Esophagus muscularis mucosa (tissue), 4 donors: ENCODE measurements around the gene SERINC5. TPM values are rescaled to one million over a fixed set of nuclear protein-coding genes. Genes with fewer than 3 reads are reported as not detected.

Experiments
- DNase-seq: peaks from one replicate; pipeline ENCODE4 v3.0.0-alpha.2; 2017; ENCODE audit errors: extremely low spot score
- H3K27ac ChIP-seq, 4 donors: fragments of 200-600 bp; sonication (generic); replicated peaks in 1 of 4; 1 replicate in 3 of 4; 2 replicates in 1 of 4; pipeline ENCODE4 v1.5.1; 2016 to 2019; ENCODE audit warnings: mild to moderate bottlenecking in 1 of 4
- H3K27me3 ChIP-seq, 4 donors: fragments of 200-600 bp; sonication (generic); one replicate each; pipeline versions ENCODE4 v1.5.1 to v1.6.0; 2016 to 2019
- H3K36me3 ChIP-seq, 4 donors: fragments of 200-600 bp; sonication (generic); one replicate each; pipeline ENCODE4 v1.5.1; 2016 to 2019
- H3K4me1 ChIP-seq, 4 donors: fragments of 200-600 bp; sonication (generic); one replicate each; pipeline ENCODE4 v1.5.1; 2016 to 2019
- H3K4me3 ChIP-seq, 4 donors: fragments of 200-600 bp; sonication (generic); 1 replicate in 2 of 4; 2 replicates in 2 of 4; pipeline ENCODE4 v1.5.1; 2016 to 2019; ENCODE audit warnings: mild to moderate bottlenecking in 4 of 4, moderate library complexity in 1 of 4
- H3K9me3 ChIP-seq, 4 donors: fragments of 200-600 bp; sonication (generic); 1 replicate in 3 of 4; 2 replicates in 1 of 4; pipeline ENCODE4 v1.5.1; 2016 to 2019
- EP300 ChIP-seq: sonication (generic); formaldehyde crosslinking; IDR thresholded peaks from one replicate; pipeline ENCODE4 v1.6.1; 2017; ENCODE audit warnings: antibody characterized with exemption
- POLR2A ChIP-seq: fragments of 450-650 bp; IDR thresholded peaks from one replicate; pipeline ENCODE4 v1.6.1; 2017; ENCODE audit warnings: antibody characterized with exemption, moderate library complexity, mild to moderate bottlenecking, low read depth
- POLR2AphosphoS5 ChIP-seq, 2 donors: sonication (generic); formaldehyde crosslinking; IDR thresholded peaks; one replicate each; pipeline ENCODE4 v1.6.1; 2017; ENCODE audit warnings: antibody characterized with exemption in 2 of 2
- WGBS: methylation state at CpG from one replicate; pipeline ENCODE4 v1.1.5; 2018; 5-methylcytosine and 5-hydroxymethylcytosine counted together
- intact Hi-C: fragments of 100-400 bp; cut with DNase I; formaldehyde crosslinking; loops from one replicate; pipeline ENCODE4 v1.15.1; 2023
- total RNA-seq, 4 donors: library from RNA; depleted of rRNA; stranded (reverse); fragments of >200 nt; gene quantifications; one replicate each; pipeline versions ENCODE4 v1.1.0 to v1.2.1, GENCODE V29; 2016
- TF ChIP-seq, protein P1 (sequence below), 3 experiments: fragments of 200-600 bp in 2 of 3; fragments of 450-650 bp in 1 of 3; sonication (generic) in 2 of 3; IDR thresholded peaks; one replicate each; pipeline ENCODE4 v1.5.1; 2017 to 2019; ENCODE audit warnings: antibody characterized with exemption in 3 of 3, mild to moderate bottlenecking in 2 of 3, moderate library complexity in 1 of 3

Gene SERINC5
- total RNA-seq, 4 donors from 2014 or later: 5.8 to 9.1 (median 8.3) TPM

- Histone ChIP-seq H3K4me3 (no peak overlapping the region), H3K36me3 (peaks cover 0 to 4% (median 0%) of the 10 kb centered on the region in 4 donors), H3K9me3 (peaks cover 0 to 6% (median 0%) of the 10 kb centered on the region in 4 donors), H3K27me3 (no peaks in the 10 kb centered on the region), H3K27ac (no peak overlapping the region), H3K4me1 (peaks cover 20 to 27% (median 24%) of the 10 kb centered on the region in 4 donors)
- intact Hi-C loops: no loop called here
- TF ChIP-seq EP300: no peak
- TF ChIP-seq POLR2AphosphoS5 (IDR thresholded peaks at IDR 0.05): no peak
- TF ChIP-seq, protein P1, sequence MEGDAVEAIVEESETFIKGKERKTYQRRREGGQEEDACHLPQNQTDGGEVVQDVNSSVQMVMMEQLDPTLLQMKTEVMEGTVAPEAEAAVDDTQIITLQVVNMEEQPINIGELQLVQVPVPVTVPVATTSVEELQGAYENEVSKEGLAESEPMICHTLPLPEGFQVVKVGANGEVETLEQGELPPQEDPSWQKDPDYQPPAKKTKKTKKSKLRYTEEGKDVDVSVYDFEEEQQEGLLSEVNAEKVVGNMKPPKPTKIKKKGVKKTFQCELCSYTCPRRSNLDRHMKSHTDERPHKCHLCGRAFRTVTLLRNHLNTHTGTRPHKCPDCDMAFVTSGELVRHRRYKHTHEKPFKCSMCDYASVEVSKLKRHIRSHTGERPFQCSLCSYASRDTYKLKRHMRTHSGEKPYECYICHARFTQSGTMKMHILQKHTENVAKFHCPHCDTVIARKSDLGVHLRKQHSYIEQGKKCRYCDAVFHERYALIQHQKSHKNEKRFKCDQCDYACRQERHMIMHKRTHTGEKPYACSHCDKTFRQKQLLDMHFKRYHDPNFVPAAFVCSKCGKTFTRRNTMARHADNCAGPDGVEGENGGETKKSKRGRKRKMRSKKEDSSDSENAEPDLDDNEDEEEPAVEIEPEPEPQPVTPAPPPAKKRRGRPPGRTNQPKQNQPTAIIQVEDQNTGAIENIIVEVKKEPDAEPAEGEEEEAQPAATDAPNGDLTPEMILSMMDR (IDR thresholded peaks at IDR 0.05): no peak
- DNase-seq: no peak
- WGBS: 83% methylated on average over 7 of the region's 7 CpGs
Observed at GRCh38 chr5:80238097-80238496, 17.8 kb downstream of the SERINC5 start.

DNA sequence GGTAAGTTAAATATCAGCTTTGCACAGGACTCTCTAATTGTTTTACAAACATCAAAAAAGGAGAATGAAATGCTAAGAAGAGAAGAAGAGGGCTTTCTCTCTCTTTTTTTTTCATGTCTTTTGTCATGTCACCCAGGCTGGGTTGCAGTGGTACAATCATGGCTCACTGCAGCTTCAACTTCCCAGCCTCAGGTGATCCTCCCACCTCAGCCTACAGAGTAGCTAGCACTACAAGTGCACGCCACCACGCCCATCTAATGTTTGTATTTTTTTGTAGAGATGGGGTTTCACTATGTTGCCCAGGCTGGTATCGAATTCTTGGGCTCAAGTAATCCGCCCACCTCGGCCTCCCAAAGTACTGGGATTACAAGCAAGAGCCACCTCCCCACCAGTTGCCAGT is 18.6 kb downstream of the SERINC5 start:
- H3K36me3 ChIP-seq: no peaks in the 10 kb centered on the region
- peaks cover 20 to 27% (median 24%) of the 10 kb centered on the region in 4 donors for H3K4me1 ChIP-seq
- H3K27ac ChIP-seq: no peak overlapping the region
- TF ChIP-seq EP300: no peak
- TF ChIP-seq POLR2A: no peak
- no peak for TF ChIP-seq POLR2AphosphoS5 (IDR thresholded peaks at IDR 0.05)
- TF ChIP-seq, protein P1 (IDR thresholded peaks at IDR 0.05): no peak
- 96% methylated on average over 5 of the region's 5 CpGs for WGBS
- no peak for DNase-seq
- H3K9me3 ChIP-seq: no peaks in the 10 kb centered on the region
- intact Hi-C loops: no loop called here
- no peak overlapping the region for H3K4me3 ChIP-seq
- H3K27me3 ChIP-seq: no peaks in the 10 kb centered on the region

DNA sequence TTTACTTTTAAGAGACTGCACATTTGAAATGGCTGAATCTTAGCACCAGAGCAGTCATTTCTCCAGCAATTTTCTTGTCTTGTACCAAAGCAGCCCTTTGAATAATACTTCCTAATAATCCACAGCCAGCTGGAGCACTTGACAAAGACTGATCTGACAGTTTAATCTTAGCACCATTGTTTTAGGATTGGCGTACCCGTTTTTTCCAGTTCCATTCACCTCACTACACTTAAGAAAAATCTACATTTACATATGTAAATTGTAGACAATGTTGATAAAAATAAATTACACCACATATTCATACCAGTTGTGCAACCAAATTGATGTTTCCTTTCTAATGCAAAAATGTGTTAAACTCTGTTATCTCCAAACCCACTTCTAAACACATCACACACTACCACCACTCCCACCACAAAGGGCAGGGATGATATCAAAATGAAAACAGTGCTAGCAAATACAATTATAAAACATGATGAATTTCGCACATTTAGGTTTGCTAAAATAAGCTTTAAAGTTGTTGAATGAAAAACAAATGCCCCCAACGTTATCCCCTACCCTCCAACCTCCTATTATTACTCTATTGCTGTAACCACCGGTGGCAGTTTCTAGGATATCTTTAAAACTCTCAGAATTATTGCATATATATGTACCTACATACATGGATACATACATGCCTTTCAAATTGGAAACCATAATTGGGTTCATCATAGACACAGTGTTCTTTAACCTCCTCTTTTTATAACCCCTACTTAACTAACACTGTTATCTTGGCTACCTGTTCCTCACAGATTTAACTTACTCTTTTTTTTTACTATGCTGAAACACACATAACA is 21.5 kb downstream of the SERINC5 start:
- Histone ChIP-seq H3K27me3 (no peaks in the 10 kb centered on the region), H3K4me3 (no peak overlapping the region), H3K36me3 (no peaks in the 10 kb centered on the region), H3K4me1 (peaks cover 10 to 21% (median 18%) of the 10 kb centered on the region in 4 donors), H3K9me3 (no peaks in the 10 kb centered on the region), H3K27ac (no peak overlapping the region)
- no peak for DNase-seq
- WGBS: 81% methylated on average over 5 of the region's 5 CpGs
- intact Hi-C loops: no loop called here
- TF ChIP-seq EP300: no peak
- TF ChIP-seq POLR2A: no peak
- TF ChIP-seq, protein P1 (IDR thresholded peaks at IDR 0.05): no peak
- TF ChIP-seq POLR2AphosphoS5 (IDR thresholded peaks at IDR 0.05): no peak

GRCh38 chr5:80231693-80232092 is 24.2 kb downstream of the SERINC5 start:
- Histone ChIP-seq H3K4me1 (peaks cover 0 to 16% (median 9%) of the 10 kb centered on the region in 4 donors), H3K27me3 (no peaks in the 10 kb centered on the region), H3K4me3 (no peak overlapping the region), H3K36me3 (no peaks in the 10 kb centered on the region), H3K9me3 (no peaks in the 10 kb centered on the region), H3K27ac (no peak overlapping the region)
- DNase-seq: no peak
- WGBS: 100% methylated on average over 1 of the region's 1 CpG
- TF ChIP-seq EP300 (no peak), POLR2AphosphoS5 (IDR thresholded peaks at IDR 0.05) (no peak), POLR2A (no peak)
- TF ChIP-seq, protein P1 (IDR thresholded peaks at IDR 0.05): no peak
- intact Hi-C loops: no loop called here
